HEK293 (cell line): ENCODE results near the gene CLASP1.

Experiments
- CTCF ChIA-PET: fragments of 350-600 bp; formaldehyde crosslinking; extraction: SDS; loops from one replicate; lab custom pipeline; 2021; ENCODE audit warnings: antibody characterized with exemption; lab: Yijun Ruan, JAX
- POLR2A ChIA-PET: fragments of 300-600 bp; formaldehyde crosslinking; extraction: SDS; loops from one replicate; lab custom pipeline; 2020; ENCODE audit warnings: antibody characterized with exemption, inconsistent platforms; lab: Yijun Ruan, JAX
- H3K27ac ChIP-seq: fragments of 200-500 bp; sonication (Bioruptor generic); 2 replicates; pipeline ENCODE4 v1.5.1; 2014; ENCODE audit warnings: low read depth, low read length, control low read depth, inconsistent platforms; ENCODE audit errors: extremely low read depth
- H3K36me3 ChIP-seq, 2 experiments: fragments of 200-500 bp in 1 of 2; sonication (Bioruptor generic) in 1 of 2; 1 replicate in 1 of 2; 2 replicates in 1 of 2; pipeline ENCODE4 v1.5.1; 2014 to 2017; ENCODE audit warnings: inconsistent platforms in 2 of 2, low read length in 2 of 2; ENCODE audit not compliant: control insufficient read depth in 2 of 2, insufficient read depth in 1 of 2
- H3K4me1 ChIP-seq: fragments of 200-500 bp; sonication (Bioruptor generic); 2 replicates; pipeline ENCODE4 v1.5.1; 2014; ENCODE audit warnings: mild to moderate bottlenecking, low read length, inconsistent platforms; ENCODE audit not compliant: control insufficient read depth, insufficient read depth
- H3K4me3 ChIP-seq: 2 replicates; pipeline ENCODE4 v1.5.1; 2011; ENCODE audit warnings: low read depth, mild to moderate bottlenecking, control low read depth, low read length, moderate library complexity
- H3K9me3 ChIP-seq: fragments of 200-500 bp; sonication (Bioruptor generic); 2 replicates; pipeline ENCODE4 v1.5.1; 2014; ENCODE audit warnings: low read depth, low read length, inconsistent platforms; ENCODE audit not compliant: control insufficient read depth, insufficient read depth
- GLI2 ChIP-seq: fragments of 450-650 bp; formaldehyde crosslinking; IDR thresholded peaks from 2 replicates; pipeline ENCODE4; 2017; ENCODE audit warnings: missing biosample characterization, missing genetic modification characterization, low read depth, borderline replicate concordance
- TRIM28 ChIP-seq: IDR thresholded peaks from 2 replicates; pipeline ENCODE4 v1.6.1; 2011; ENCODE audit warnings: low read length, control low read depth, borderline replicate concordance
- ZNF239 ChIP-seq: fragments of 450-650 bp; formaldehyde crosslinking; IDR thresholded peaks from 2 replicates; pipeline ENCODE4 v1.5.1; 2016; ENCODE audit warnings: missing biosample characterization, missing genetic modification characterization
- ZNF24 ChIP-seq: fragments of 450-650 bp; formaldehyde crosslinking; IDR thresholded peaks from 2 replicates; pipeline ENCODE4 v1.5.1; 2016; ENCODE audit warnings: missing biosample characterization, missing genetic modification characterization
- ZNF274 ChIP-seq, 2 experiments: fragments of 200-500 bp in 1 of 2; fragments of 450-650 bp in 1 of 2; sonication (Bioruptor generic) in 1 of 2; formaldehyde crosslinking in 1 of 2; IDR thresholded peaks; 2 replicates each; pipeline versions ENCODE4 v1.5.1 to v1.6.1; 2014 to 2016; ENCODE audit warnings: borderline replicate concordance in 1 of 2, inconsistent platforms in 1 of 2, low read length in 1 of 2, missing biosample characterization in 1 of 2, missing genetic modification characterization in 1 of 2
- ZNF335 ChIP-seq: fragments of 450-650 bp; formaldehyde crosslinking; conservative IDR thresholded peaks from 2 replicates; pipeline ENCODE4 v1.5.1; 2016; ENCODE audit warnings: missing biosample characterization, missing genetic modification characterization
- ZNF341 ChIP-seq: fragments of 450-650 bp; formaldehyde crosslinking; IDR thresholded peaks from 2 replicates; pipeline ENCODE4; 2016; ENCODE audit warnings: low read depth, missing biosample characterization, missing genetic modification characterization
- ZNF514 ChIP-seq: fragments of 450-650 bp; formaldehyde crosslinking; IDR thresholded peaks from 2 replicates; pipeline ENCODE4 v1.5.1; 2016; ENCODE audit warnings: missing biosample characterization, missing genetic modification characterization
- ZNF561 ChIP-seq: fragments of 450-650 bp; IDR thresholded peaks from 2 replicates; pipeline ENCODE4 v1.5.1; 2018; ENCODE audit warnings: missing biosample characterization, missing genetic modification characterization, borderline replicate concordance
- ZNF624 ChIP-seq: fragments of 450-650 bp; formaldehyde crosslinking; IDR thresholded peaks from 2 replicates; pipeline ENCODE4 v1.5.1; 2017; ENCODE audit warnings: missing biosample characterization, missing genetic modification characterization
- ZNF626 ChIP-seq: fragments of 450-650 bp; sonication (Bioruptor Pico); formaldehyde crosslinking; IDR thresholded peaks from 2 replicates; pipeline ENCODE4 v1.5.1; 2018; ENCODE audit warnings: missing biosample characterization, missing genetic modification characterization, inconsistent platforms
- ZNF629 ChIP-seq: fragments of 450-650 bp; formaldehyde crosslinking; IDR thresholded peaks from 2 replicates; pipeline ENCODE4 v1.5.1; 2017; ENCODE audit warnings: missing biosample characterization, missing genetic modification characterization
- ZNF654 ChIP-seq: fragments of 450-650 bp; formaldehyde crosslinking; IDR thresholded peaks from 2 replicates; pipeline ENCODE4 v1.5.1; 2016; ENCODE audit warnings: low read depth, missing biosample characterization, missing genetic modification characterization
- ZNF707 ChIP-seq: fragments of 450-650 bp; formaldehyde crosslinking; IDR thresholded peaks from 2 replicates; pipeline ENCODE4 v1.5.1; 2016; ENCODE audit warnings: missing biosample characterization, missing genetic modification characterization
- ZNF830 ChIP-seq: fragments of 450-650 bp; IDR thresholded peaks from 2 replicates; pipeline ENCODE4 v1.5.0; 2018; ENCODE audit warnings: missing biosample characterization, missing genetic modification characterization, low read depth, mild to moderate bottlenecking, moderate library complexity
- TF ChIP-seq, protein P1 (sequence below): fragments of 450-650 bp; formaldehyde crosslinking; IDR thresholded peaks from 2 replicates; pipeline ENCODE4 v1.5.1; 2016; ENCODE audit warnings: missing biosample characterization, missing genetic modification characterization, borderline replicate concordance
- TF ChIP-seq, protein P2 (sequence below): fragments of 450-650 bp; formaldehyde crosslinking; IDR thresholded peaks from 2 replicates; pipeline ENCODE4 v1.5.1; 2016; ENCODE audit warnings: missing biosample characterization, missing genetic modification characterization
- TF ChIP-seq, protein P3 (sequence below): fragments of 450-650 bp; formaldehyde crosslinking; IDR thresholded peaks from 2 replicates; pipeline ENCODE4 v1.5.1; 2016; ENCODE audit warnings: missing biosample characterization, missing genetic modification characterization
- TF ChIP-seq, protein P4 (sequence below): fragments of 450-650 bp; formaldehyde crosslinking; IDR thresholded peaks from 2 replicates; pipeline ENCODE4 v1.5.1; 2017; ENCODE audit warnings: missing biosample characterization, missing genetic modification characterization
- TF ChIP-seq, protein P5 (sequence below): fragments of 450-650 bp; formaldehyde crosslinking; IDR thresholded peaks from 2 replicates; pipeline ENCODE4 v1.5.1; 2017; ENCODE audit warnings: missing biosample characterization, missing genetic modification characterization

Gene CLASP1

DNA sequence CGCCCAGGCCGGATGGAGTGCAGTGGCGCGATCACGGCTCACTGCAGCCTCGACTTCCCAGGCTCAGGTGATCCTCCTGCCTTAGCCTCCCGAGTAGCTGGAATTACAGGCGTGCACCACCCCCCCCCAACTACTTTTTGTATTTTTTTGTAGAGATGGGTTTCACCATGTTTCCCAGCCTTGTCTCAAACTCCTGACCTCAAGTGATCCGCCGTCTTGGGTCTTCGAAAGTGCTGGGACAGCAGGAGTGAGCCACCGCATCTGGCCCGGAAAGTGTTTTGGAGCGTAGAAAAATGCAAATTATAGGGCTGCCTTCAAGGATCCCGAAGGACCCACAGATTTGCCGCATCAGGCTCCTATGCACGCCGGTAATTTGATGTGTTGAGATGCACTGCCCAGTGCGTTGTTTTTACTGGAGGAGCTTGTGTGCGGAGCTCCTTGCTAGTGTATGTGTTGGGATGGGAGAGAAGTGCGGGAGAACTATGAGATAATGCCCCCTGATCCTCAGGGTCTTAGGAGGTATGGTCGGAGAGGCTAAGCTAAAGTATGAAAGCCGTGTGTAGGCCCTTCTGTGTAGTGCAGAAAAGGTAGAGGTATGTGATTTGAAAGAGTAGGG, 1.2 kb upstream of the CLASP1 start:
- peaks cover 6% of the 10 kb centered on the region; the same call in 1 of the 2 replicates for H3K4me1 ChIP-seq
- no peaks in the 10 kb centered on the region for H3K9me3 ChIP-seq
- H3K36me3 ChIP-seq = peaks cover 0 to 3% of the 10 kb centered on the region in 2 experiments; a peak in 2 of 3 replicates
- 0 out of 2 replicates have a peak, but pooled peaks have one; percentile 5 for TF ChIP-seq ZNF341
- TF ChIP-seq ZNF335 = peak; percentile 80
- TF ChIP-seq, protein P1, sequence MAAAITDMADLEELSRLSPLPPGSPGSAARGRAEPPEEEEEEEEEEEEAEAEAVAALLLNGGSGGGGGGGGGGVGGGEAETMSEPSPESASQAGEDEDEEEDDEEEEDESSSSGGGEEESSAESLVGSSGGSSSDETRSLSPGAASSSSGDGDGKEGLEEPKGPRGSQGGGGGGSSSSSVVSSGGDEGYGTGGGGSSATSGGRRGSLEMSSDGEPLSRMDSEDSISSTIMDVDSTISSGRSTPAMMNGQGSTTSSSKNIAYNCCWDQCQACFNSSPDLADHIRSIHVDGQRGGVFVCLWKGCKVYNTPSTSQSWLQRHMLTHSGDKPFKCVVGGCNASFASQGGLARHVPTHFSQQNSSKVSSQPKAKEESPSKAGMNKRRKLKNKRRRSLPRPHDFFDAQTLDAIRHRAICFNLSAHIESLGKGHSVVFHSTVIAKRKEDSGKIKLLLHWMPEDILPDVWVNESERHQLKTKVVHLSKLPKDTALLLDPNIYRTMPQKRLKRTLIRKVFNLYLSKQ = peak; percentile 34; the same call in 1 of the 2 replicates
- no peak for TF ChIP-seq ZNF239 (tag by site-specific recombination)
- peak overlapping the region; percentile 81 for H3K27ac ChIP-seq
- H3K4me3 ChIP-seq = peak overlapping the region; percentile 94
- POLR2A ChIA-PET = interaction anchor here (0.5 to 3.6 kb wide), 17 partner anchors 10 to 1306 kb away, joined by 3 to 39 read pairs (median 4); partner anchors contain the start of genes NIFK, RNU4ATAC and TSN
- CTCF ChIA-PET = interaction anchor here (0.8 to 1.3 kb wide), 3 partner anchors 10 to 249 kb away, joined by 3 to 4 read pairs (median 4); no protein-coding TSS in a partner anchor

DNA sequence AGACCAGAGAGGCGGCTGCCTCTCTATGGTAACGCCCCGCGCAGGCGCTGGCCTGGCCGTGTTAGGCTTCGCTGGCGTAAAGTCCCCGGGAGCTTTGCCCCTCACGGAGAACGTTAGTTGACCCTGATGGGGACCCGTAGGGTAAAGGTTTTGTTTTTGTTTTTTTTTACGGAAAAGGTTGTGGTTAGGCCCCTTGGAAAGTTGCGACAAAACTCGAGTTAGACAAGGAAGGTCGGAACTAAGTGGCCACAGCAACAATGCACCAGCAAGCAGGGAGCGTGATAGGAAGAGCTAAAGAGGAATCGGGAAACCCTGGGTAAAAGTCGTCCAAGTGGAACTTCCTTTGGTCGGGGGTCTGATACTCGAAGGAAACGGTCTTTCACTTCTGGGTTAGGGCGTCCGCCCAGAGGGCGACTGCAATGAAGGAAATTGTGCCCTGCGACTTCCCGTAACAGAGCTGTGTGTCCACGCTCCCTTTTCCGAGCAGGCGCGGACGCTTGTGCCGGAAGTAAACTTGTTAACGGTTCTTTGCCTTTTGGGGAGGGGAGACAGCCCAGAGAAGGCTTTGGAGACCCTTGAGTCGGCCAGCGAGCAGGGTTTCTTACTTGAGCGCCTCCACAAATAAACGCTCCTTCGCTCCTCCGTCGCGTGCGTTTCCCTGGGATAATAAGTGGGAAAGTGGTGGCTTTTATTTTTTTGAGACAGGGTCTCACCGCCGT, 493 bp upstream of the CLASP1 start:
- peaks cover 0 to 3% of the 10 kb centered on the region in 2 experiments; a peak in 2 of 3 replicates for H3K36me3 ChIP-seq
- CTCF ChIA-PET = interaction anchor here (0.5 to 1.3 kb wide), 7 partner anchors 9 to 903 kb away, joined by 3 to 6 read pairs (median 3); partner anchors contain the start of gene RNU4ATAC
- H3K4me1 ChIP-seq = peaks cover 6% of the 10 kb centered on the region; the same call in 1 of the 2 replicates
- POLR2A ChIA-PET = interaction anchor here (0.5 to 3.6 kb wide), 25 partner anchors 9 to 1305 kb away, joined by 3 to 39 read pairs (median 4); partner anchors contain the start of genes NIFK, RNU4ATAC and TSN
- peak overlapping the region; percentile 81 for H3K27ac ChIP-seq
- no peaks in the 10 kb centered on the region for H3K9me3 ChIP-seq
- peak overlapping the region; percentile 94 for H3K4me3 ChIP-seq
- TF ChIP-seq, protein P2, sequence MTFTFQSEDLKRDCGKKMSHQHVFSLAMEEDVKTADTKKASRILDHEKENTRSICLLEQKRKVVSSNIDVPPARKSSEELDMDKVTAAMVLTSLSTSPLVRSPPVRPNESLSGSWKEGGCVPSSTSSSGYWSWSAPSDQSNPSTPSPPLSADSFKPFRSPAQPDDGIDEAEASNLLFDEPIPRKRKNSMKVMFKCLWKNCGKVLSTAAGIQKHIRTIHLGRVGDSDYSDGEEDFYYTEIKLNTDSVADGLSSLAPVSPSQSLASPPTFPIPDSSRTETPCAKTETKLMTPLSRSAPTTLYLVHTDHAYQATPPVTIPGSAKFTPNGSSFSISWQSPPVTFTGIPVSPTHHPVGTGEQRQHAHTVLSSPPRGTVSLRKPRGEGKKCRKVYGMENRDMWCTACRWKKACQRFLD (tag by site-specific recombination) = no peak
- TF ChIP-seq ZNF654 (tag by site-specific recombination) (no peak), ZNF707 (tag by site-specific recombination) (no peak), ZNF626 (no peak), ZNF624 (tag by site-specific recombination) (0 out of 2 replicates have a peak, but pooled peaks have one; percentile 51), GLI2 (tag by site-specific recombination) (no peak), ZNF341 (peak; percentile 79), ZNF561 (tag by site-specific recombination) (peak; percentile 67; the same call in 1 of the 2 replicates), TRIM28 (peak; percentile 21; the same call in 1 of the 2 replicates), ZNF830 (no peak), ZNF274 (IDR thresholded peaks at IDR 0.05; ENCODE audit: low read length) (no peak), ZNF274 (tag by site-specific recombination; IDR thresholded peaks at IDR 0.05; ENCODE audit: borderline replicate concordance) (no peak), ZNF24 (tag by site-specific recombination) (0 out of 2 replicates have a peak, but pooled peaks have one; percentile 41), ZNF514 (tag by site-specific recombination) (no peak), ZNF629 (tag by site-specific recombination) (peak; percentile 31; the same call in 1 of the 2 replicates)
- TF ChIP-seq, protein P3, sequence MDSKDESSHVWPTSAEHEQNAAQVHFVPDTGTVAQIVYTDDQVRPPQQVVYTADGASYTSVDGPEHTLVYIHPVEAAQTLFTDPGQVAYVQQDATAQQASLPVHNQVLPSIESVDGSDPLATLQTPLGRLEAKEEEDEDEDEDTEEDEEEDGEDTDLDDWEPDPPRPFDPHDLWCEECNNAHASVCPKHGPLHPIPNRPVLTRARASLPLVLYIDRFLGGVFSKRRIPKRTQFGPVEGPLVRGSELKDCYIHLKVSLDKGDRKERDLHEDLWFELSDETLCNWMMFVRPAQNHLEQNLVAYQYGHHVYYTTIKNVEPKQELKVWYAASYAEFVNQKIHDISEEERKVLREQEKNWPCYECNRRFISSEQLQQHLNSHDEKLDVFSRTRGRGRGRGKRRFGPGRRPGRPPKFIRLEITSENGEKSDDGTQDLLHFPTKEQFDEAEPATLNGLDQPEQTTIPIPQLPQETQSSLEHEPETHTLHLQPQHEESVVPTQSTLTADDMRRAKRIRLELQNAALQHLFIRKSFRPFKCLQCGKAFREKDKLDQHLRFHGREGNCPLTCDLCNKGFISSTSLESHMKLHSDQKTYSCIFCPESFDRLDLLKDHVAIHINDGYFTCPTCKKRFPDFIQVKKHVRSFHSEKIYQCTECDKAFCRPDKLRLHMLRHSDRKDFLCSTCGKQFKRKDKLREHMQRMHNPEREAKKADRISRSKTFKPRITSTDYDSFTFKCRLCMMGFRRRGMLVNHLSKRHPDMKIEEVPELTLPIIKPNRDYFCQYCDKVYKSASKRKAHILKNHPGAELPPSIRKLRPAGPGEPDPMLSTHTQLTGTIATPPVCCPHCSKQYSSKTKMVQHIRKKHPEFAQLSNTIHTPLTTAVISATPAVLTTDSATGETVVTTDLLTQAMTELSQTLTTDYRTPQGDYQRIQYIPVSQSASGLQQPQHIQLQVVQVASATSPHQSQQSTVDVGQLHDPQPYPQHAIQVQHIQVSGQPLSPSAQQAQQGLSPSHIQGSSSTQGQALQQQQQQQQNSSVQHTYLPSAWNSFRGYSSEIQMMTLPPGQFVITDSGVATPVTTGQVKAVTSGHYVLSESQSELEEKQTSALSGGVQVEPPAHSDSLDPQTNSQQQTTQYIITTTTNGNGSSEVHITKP (tag by site-specific recombination) = peak; percentile 67
- TF ChIP-seq, protein P4, sequence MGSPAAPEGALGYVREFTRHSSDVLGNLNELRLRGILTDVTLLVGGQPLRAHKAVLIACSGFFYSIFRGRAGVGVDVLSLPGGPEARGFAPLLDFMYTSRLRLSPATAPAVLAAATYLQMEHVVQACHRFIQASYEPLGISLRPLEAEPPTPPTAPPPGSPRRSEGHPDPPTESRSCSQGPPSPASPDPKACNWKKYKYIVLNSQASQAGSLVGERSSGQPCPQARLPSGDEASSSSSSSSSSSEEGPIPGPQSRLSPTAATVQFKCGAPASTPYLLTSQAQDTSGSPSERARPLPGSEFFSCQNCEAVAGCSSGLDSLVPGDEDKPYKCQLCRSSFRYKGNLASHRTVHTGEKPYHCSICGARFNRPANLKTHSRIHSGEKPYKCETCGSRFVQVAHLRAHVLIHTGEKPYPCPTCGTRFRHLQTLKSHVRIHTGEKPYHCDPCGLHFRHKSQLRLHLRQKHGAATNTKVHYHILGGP = no peak
- TF ChIP-seq, protein P5, sequence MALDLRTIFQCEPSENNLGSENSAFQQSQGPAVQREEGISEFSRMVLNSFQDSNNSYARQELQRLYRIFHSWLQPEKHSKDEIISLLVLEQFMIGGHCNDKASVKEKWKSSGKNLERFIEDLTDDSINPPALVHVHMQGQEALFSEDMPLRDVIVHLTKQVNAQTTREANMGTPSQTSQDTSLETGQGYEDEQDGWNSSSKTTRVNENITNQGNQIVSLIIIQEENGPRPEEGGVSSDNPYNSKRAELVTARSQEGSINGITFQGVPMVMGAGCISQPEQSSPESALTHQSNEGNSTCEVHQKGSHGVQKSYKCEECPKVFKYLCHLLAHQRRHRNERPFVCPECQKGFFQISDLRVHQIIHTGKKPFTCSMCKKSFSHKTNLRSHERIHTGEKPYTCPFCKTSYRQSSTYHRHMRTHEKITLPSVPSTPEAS (tag by site-specific recombination) = no peak
